ENCODE measurements around the gene MAGEL2. TPM values are rescaled to one million over a fixed set of nuclear protein-coding genes. Genes with fewer than 3 reads are reported as not detected.

MAGEL2 gene
- total and polyA plus RNA-seq, 2 of the 8 experiments (the other 6 are each of a cell fraction or from before 2014, with no cell fraction given), result 0.63 to 4.5 TPM

DNA sequence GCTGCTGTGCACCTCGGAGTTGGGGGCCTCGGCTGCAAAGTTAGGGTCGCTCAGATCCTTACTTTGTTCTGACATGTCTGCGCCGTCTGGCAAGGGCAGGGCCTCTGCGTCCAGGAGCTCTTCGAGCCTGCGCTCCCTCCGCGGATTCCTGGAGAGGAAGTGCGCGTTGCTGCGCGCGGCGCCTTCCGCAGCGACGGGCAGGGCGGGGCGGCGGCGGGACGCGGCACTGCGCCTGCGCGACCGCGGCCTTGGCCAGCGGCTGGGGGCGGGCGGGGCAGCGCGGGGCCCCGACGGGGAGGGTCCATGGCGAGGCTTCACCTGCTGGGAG, 39.4 kb upstream of the MAGEL2 start, which contains the start of gene NDN:
Gene NDN (minus strand): TSS at position 163 of the 328 bp plus-strand sequence. CDS start 88 bp downstream, at position 75.
- H4K20me1 ChIP-seq (replicated peaks in 1 of 2; ENCODE audit: control insufficient read depth in 1 of 2, insufficient read depth in 2 of 2, low read length in 2 of 2), result peaks cover 0 to 2% of the 10 kb centered on the region in 2 experiments
- H3K18ac ChIP-seq (ENCODE audit: extremely low read depth, low read length), result no peak within 1 kb of the TSS
- H2BK12ac ChIP-seq (ENCODE audit: low read depth, low read length), result no peak within 1 kb of the TSS
- H2AK5ac ChIP-seq (ENCODE audit: low read depth, low read length), result no peak within 1 kb of the TSS
- peak within 1 kb of the TSS; percentile 26 for H2BK120ac ChIP-seq (replicated peaks; ENCODE audit: low read depth, low read length)
- POLR2A ChIA-PET (ENCODE audit: partially characterized antibody), result interaction anchor here (0.5 to 1.3 kb wide), 2 partner anchors 74 to 236 kb away, joined by 3 read pairs; no protein-coding TSS in a partner anchor
- H3K36me3 ChIP-seq (ENCODE audit: control insufficient read depth in 2 of 4, insufficient read depth in 4 of 4, low read length in 3 of 4), result no peaks in the 10 kb centered on the region
- peak within 1 kb of the TSS in 1 of 4 experiments; percentile 22; a peak in 1 of 7 replicates for H3K9ac ChIP-seq (replicated peaks in 1 of 4; ENCODE audit: extremely low read depth in 1 of 4, low read depth in 3 of 4, low read length in 3 of 4)
- peak within 1 kb of the TSS; percentile 52 to 65 (median 56) for H3K4me3 ChIP-seq (ENCODE audit: extremely low read depth in 1 of 4, insufficient read depth in 2 of 4, low read depth in 3 of 4, low read length in 4 of 4)
- no peak within 1 kb of the TSS for H4K91ac ChIP-seq (replicated peaks; ENCODE audit: insufficient read length, low read length)
- CTCF ChIA-PET (ENCODE audit: partially characterized antibody), result no interaction called here
- H3K9me3 ChIP-seq (ENCODE audit: insufficient read depth in 2 of 2, low read depth in 1 of 2, low read length in 1 of 2), result peaks cover 16 to 70% of the 10 kb centered on the region in 2 experiments
- H4K8ac ChIP-seq (ENCODE audit: extremely low read depth, insufficient read depth, low read length), result peak within 1 kb of the TSS; percentile 80; the same call in 1 of the 2 replicates
- H3K23ac ChIP-seq (ENCODE audit: insufficient read length), result no peak within 1 kb of the TSS
- H2BK15ac ChIP-seq (ENCODE audit: low read length), result no peak within 1 kb of the TSS
- 0 out of 7 replicates have a peak, but pooled peaks cover 0 to 2% (median 0%) of the 10 kb centered on the region in 4 experiments for H3K4me1 ChIP-seq (replicated peaks in 1 of 4; ENCODE audit: control insufficient read depth in 3 of 4, insufficient read depth in 4 of 4, low read length in 3 of 4)
- no peak within 1 kb of the TSS for H3K4ac ChIP-seq (replicated peaks; ENCODE audit: insufficient read length, low read depth, low read length)
- 31% methylated on average over 19 of the region's 38 CpGs; no CpG with 5 or more reads in 1 of the 2 experiments for WGBS, 2 experiments (ENCODE audit: extremely low coverage in 1 of 2, insufficient coverage in 1 of 2, insufficient read length in 1 of 2, insufficient replicate concordance in 2 of 2, low coverage in 1 of 2, low lambda C conversion rate in 2 of 2, missing lambda C conversion rate in 1 of 2)
- no peaks in the 10 kb centered on the region for H3K79me1 ChIP-seq (ENCODE audit: low read depth, low read length)
- H3K56ac ChIP-seq (replicated peaks; ENCODE audit: insufficient read length, low read depth, low read length), result no peak within 1 kb of the TSS
- peaks cover 2% of the 10 kb centered on the region; the same call in 1 of the 2 replicates for H3K23me2 ChIP-seq (ENCODE audit: low read depth, low read length)
- no peak within 1 kb of the TSS for H3K14ac ChIP-seq (ENCODE audit: insufficient read length)
- H3K27ac ChIP-seq (ENCODE audit: low read depth, low read length), result no peak within 1 kb of the TSS
- TF ChIP-seq YY1 (IDR thresholded peaks at IDR 0.05; ENCODE audit: low read depth, low read length) (no peak), NRF1 (IDR thresholded peaks at IDR 0.05; ENCODE audit: low read depth, low read length) (peak; percentile 42), TAF1 (IDR thresholded peaks at IDR 0.05; ENCODE audit: low read depth, low read length) (peak; percentile 49; the same call in 1 of the 2 replicates), BCL11A (IDR thresholded peaks at IDR 0.05; ENCODE audit: low read depth in 2 of 2, low read length in 2 of 2) (no peak), GTF2F1 (IDR thresholded peaks at IDR 0.05; ENCODE audit: borderline replicate concordance, low read depth, low read length) (no peak), CBX5 (IDR thresholded peaks at IDR 0.05; ENCODE audit: low read depth, low read length) (no peak), EP300 (IDR thresholded peaks at IDR 0.05; ENCODE audit: borderline replicate concordance in 1 of 2, low read depth in 2 of 2, low read length in 2 of 2) (peak in 1 of 2 experiments; percentile 56; a peak in 1 of 3 replicates), RNF2 (IDR thresholded peaks at IDR 0.05; ENCODE audit: borderline replicate concordance, low read depth, low read length, missing control alignments, poor library complexity, severe bottlenecking) (no peak), CREB1 (IDR thresholded peaks at IDR 0.05) (no peak), TEAD4 (IDR thresholded peaks at IDR 0.05; ENCODE audit: low read depth, low read length) (peak; percentile 85), SRF (IDR thresholded peaks at IDR 0.05; ENCODE audit: low read depth, low read length) (no peak), NANOG (IDR thresholded peaks at IDR 0.05; ENCODE audit: insufficient read depth, low read depth, low read length, poor library complexity, severe bottlenecking) (no peak)
- H4K5ac ChIP-seq (ENCODE audit: insufficient read length, low read depth, low read length), result no peak within 1 kb of the TSS
- DNase-seq (ENCODE audit: low read depth in 1 of 2, low spot score in 2 of 2) (peak in 1 of 2 experiments; percentile 70), FAIRE-seq (no peak)
- no peaks in the 10 kb centered on the region for H3K79me2 ChIP-seq (ENCODE audit: control insufficient read depth in 1 of 2, insufficient read depth in 2 of 2, low read length in 2 of 2)
- H3K27me3 ChIP-seq (replicated peaks in 1 of 4; ENCODE audit: control insufficient read depth in 3 of 4, extremely low read depth in 1 of 4, insufficient read depth in 3 of 4, low read length in 3 of 4), result peaks cover 0 to 3% (median 0%) of the 10 kb centered on the region in 4 experiments; a peak in 1 of 7 replicates
- no peak within 1 kb of the TSS for H2BK20ac ChIP-seq (ENCODE audit: low read length)
- no peak within 1 kb of the TSS for H2BK5ac ChIP-seq (ENCODE audit: low read depth, low read length)
- H2AFZ ChIP-seq (ENCODE audit: low read length), result no peak within 1 kb of the TSS
- peak within 1 kb of the TSS; percentile 67 to 76 for H3K4me2 ChIP-seq (ENCODE audit: insufficient read depth in 1 of 2, low read depth in 2 of 2, low read length in 2 of 2)
